GM18508 (cell line): ENCODE results near the gene KIF3B.
A peak's percentile ranks its signal among the peaks of the same experiment; 100 is the strongest.
"Not testable (repeated sequence)": the region's sequence is repeated elsewhere in the genome, so short reads cannot be mapped to it uniquely, and the experiment has no call there.

Source experiments
- ATAC-seq: cut with Tn5 transposase; IDR thresholded peaks from one replicate; pipeline ENCODE4 v1.9.1; 2021; ENCODE audit warnings: moderate number of reproducible peaks; ENCODE audit not compliant: insufficient read depth, unreplicated experiment

The KIF3B gene

DNA sequence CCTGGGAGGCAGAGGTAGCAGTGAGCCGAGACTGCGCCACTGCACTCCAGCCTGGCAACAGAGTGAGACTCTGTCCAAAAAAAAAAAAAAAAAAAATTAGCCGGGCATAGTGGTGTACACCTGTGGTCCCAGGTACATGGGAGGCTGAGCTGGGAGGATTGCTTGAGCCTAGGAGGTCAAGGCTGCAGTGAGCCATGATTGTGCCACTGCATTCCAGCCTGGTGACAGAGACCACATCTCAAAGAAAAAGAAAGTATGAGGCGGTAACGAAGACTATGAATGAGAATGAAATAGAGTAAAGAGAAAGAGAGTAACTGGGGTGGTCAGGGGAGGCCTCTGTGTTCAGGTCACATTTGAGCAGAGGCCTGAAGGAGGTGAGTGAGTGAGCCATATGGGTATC, 31.2 kb upstream of the KIF3B start:
- ATAC-seq, result not testable (repeated sequence)

DNA sequence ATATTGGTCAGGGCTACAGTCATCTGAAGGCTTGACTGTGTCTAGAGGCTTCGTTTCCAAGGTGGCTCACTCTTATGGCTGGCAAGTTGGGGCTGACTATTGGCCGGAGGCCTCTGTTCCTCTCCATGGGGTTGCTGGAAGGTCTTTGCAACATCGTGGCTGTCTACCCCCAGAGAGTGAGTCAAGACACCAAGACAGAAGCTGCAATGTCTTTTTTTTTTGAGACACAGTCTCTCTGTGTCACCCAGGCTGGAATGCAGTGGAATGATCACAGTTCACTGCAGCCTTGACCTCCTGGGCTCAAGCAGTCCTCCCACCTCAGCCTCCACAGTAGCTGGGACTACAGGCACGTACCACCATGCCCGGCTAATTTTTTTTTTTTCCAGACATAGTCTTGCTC, 29.4 kb upstream of the KIF3B start:
- no peak for ATAC-seq

DNA sequence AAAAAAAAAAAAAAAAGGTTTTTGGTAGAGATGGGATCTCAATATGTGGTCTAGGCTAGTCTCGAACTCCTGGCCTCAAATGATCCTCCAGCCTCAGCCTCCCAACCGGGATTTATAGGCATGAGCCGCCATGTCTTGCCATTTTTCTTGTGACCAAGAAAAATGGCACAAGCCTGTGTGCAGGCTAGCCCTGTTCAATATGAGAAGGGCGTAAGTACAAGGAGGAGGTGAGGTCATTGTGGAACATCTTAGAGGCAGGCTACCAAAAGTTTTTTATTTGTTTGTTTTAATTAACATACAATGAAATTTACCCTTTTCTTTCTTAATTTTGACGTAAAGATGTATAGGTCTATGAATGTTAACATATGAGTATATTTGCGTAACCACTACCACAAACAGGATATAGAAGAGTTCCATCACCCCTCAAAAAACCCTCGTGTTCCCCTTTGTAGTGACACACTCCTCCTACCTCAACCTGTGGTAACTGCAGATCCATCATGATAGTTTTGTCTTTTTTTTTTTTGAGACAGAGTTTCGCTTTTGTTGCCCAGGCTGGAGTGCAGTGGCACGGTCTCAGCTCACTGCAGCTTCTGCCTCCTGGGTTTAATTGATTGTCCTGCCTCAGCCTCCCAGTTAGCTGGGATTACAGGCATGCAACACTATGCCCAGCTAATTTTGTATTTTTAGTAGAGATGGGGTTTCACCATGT, 28.3 kb upstream of the KIF3B start:
- no peak for ATAC-seq

DNA sequence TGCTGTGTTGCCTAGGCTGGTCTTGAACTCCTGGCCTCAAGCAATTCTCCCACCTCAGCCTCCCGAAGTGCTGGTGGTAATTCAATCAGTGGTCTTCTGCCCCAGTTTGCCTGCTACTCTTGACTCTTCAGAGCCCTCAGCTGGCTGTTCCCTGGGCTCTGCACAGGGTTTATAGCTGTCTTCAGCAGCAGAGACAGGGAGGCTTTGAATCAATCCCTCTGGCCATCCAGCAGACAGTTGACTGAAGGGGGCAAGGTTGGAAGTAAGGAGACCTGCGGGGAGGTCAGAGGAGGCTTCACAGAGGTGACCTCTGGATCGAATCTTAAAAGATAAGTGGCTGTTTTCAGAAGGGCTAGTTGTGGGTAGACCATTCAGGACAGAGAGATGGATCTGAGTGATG, 26.0 kb upstream of the KIF3B start:
- ATAC-seq, result no peak

DNA sequence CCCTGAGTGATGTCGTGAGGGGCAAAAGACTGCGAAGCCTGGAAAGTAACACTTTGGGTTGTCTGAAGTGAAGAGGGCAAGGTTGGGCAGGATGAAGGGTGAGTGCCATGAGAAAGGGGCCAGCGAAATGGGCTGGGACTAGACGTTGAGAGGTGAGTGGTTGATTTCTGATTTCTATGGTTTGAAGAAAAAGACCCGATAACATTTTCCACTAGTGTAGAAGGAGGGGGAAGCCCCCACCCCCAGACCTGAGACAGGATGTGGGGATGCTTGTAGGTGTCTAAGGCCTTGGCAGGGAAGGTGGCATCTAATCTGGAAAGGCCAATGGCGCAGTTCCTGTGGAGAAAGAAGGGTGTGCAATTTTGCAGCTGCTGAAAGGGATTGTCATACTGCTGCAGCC, 25.3 kb upstream of the KIF3B start:
- ATAC-seq, result no peak

DNA sequence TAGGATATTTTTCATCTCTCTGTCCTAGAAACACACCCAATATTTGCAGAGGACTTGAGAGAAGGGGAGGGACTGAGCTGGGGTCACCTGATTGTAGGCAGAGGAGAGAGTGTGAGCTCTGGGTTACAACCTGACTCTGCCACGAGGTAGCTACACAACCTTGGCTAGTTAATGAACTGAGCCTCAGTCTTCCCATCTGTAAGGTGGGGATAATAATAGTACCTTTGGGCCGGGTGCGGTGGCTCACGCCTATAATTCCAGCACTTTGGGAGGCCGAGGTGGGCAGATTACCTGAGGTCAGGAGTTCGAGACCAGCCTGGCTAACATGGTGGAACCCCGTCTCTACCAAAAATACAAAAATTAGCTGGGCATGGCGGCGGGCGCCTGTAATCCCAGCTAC, 16.5 kb upstream of the KIF3B start:
- not testable (repeated sequence) for ATAC-seq

DNA sequence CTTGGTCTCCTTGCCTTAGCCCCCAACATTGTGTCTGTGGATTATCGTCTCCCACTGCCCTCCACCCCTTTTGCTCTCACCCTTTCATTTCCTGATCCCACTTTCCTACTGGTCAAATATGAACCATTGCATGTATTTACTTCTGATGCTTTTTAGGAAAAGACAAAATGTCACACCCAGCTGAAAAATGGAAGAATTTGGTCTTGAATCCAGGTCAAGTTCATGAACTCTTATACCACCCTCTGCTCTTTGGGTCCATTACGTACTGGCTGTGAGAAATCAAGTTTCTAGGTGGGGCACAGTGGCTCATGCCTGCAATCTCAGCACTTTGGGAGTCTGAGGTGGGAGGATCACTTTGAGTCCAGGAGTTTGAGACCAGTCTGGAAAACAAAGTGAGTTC, 15.8 kb upstream of the KIF3B start:
- ATAC-seq, result no peak

DNA sequence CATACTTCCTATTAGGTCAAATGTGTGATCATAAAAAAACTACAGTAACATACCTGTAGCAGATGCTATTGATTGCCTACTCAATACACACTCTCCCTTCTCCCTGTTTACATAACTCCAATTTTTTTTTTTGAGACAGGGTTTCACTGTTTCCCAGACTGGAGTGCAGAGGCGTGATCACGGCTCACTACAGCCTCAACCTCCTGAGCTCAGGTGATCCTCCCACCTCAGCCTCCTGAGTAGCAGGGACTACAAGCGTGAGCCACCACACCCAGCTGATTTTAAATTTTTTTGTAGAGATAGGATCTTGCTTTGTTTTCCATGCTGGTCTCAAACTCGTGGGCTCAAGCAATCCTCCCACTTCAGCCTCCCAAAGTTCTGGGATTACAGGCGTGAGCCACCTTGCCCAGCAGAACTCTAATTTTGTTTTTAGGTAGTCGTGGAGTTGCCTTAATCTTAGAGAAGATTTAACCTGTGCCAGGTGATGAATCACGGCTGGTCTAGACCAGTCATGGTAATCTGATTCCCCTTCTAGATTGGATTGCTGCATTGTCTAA, 14.0 kb upstream of the KIF3B start:
- no peak for ATAC-seq

DNA sequence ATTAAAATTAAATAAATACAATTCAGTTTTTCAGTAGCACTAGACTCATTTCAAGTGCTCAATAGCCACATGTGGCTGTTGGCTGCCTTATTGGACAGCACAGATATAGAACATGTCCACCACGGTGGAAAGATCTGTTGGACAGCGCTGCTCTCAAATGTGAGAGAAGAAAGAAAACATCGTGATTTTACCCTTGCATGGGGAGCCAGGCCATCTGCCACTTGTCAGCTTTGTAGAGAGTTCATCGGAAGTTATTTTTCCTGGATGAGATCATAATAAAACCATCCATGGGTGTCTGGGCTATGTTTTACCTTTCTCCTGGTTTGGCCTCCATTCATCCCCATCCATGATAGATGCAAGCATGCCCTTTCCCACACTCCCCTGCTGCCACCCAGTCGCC, 5.8 kb upstream of the KIF3B start:
- ATAC-seq, result no peak

DNA sequence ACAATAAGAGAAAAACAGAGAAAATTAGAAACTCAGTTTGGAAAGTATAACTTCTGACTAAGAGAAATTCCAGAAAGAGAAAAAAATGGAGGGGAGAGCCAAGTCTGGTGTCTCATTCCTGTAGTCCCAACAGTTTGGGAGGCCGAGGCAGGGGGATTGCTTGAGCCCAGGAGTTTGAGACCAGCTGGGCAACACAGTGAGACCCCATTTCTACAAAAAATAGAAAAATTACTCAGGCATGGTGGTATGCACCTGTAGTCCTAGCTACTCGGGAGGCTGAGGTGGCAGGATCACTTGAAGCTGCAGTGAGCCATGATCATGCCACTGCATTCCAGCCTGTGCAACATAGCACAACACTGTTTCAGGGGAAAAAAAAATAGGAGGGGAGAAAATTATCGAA, 3.1 kb upstream of the KIF3B start:
- ATAC-seq, result no peak

DNA sequence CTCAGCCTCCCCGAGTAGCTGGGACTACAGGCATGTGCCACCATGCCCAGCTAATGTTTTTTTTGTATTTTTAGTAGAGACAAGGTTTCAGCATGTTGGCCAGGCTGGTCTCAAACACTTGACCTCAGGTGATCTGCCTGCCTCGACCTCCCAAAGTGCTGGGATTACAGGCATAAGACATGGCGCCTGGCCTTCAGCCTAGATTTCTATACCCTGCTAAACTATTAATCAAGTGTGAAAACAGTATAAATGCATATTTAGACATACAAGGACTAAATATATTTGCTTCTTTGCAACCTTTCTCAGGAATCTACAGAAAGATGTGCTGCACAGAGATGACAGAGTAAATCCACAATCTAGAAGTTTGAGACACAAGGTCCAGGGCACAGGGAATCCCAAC, 2.3 kb upstream of the KIF3B start:
- ATAC-seq, result not testable (repeated sequence)

DNA sequence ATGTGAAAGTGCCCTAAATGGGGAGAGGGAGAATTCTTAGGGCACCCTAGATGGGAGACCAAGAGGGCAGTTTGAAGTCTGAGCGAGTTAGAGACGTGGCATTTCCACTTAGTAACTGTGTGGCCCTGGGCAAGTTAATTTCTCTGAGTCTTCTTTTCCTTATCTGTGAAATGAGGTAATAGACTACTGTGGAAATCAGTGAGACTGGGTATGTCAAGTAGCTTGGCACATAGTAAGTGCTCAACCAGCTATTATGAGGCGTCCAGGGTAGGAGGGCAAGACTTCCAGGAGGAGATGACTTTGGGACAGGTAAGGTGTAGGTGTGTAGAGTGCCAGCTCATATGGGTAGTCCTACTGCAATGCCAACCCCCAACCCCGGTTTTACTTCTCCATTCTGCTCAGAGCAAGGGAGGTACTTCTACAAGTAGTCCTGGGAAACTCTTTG, 770 bp downstream of the KIF3B start:
- peak; percentile 62 for ATAC-seq

DNA sequence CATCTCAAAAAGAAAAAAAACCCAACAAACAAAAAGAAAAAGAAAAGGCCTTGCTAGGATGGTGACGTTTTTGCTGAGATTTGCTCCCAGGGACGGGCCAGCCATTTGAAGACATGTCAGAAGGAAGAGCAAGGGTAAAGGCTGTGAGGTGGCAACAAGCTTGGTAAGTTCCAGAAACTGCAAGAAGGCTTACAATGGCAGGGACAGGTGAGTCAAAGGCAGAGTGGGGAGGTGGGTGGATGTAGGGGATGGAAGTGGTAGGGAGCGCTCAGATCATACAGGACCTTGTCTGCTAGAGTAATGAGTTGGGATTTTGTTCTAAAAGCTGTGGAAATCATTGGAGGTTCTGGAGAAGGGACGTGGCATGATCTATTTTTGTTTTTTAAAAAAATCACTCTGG, 4.3 kb downstream of the KIF3B start:
- no peak for ATAC-seq

DNA sequence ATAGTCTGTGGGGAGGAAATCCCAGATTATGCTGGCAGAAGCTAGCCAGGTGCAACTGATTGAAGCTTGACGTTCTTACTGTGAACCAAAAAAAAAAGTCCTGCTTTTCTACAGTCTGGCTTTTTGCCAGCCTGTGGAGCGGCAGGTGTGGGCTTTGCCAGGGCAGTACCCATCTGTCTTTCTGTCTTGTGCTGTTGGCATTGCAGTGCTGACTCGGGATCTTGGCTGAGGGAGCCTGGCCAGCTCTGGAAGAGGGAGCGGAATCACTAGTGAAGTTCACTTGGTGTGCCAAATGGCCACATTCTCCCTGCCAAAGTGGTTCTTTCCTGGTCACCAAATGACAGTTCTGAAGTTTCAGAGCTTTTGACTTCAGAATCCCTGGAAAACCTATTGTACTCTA, 5.0 kb downstream of the KIF3B start:
- ATAC-seq, result no peak

DNA sequence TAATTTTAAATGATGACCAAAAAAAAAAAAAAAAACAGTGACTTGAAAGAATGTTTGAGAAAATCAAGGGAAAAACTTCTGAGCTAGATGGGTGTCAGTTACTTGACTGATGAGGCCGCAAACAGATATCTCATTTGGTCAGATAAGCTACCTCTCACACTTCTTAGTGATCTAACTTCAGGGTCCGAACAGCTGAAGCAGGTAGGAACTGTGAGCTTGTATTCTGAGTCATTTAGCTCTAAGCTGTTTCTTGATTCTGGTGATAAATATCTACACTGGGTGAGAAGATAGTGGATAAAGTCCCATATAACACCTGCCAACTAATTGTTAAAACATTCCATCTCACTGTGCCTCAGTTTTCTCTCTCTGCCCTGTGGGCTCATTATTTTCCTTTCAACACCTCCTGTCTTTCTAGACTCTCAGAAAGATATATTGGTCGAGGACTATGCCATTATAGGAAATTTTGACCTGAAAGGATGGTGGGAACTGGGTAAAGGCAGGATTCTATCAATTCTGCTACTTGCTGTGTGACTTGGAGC, 7.7 kb downstream of the KIF3B start:
- ATAC-seq, result no peak

DNA sequence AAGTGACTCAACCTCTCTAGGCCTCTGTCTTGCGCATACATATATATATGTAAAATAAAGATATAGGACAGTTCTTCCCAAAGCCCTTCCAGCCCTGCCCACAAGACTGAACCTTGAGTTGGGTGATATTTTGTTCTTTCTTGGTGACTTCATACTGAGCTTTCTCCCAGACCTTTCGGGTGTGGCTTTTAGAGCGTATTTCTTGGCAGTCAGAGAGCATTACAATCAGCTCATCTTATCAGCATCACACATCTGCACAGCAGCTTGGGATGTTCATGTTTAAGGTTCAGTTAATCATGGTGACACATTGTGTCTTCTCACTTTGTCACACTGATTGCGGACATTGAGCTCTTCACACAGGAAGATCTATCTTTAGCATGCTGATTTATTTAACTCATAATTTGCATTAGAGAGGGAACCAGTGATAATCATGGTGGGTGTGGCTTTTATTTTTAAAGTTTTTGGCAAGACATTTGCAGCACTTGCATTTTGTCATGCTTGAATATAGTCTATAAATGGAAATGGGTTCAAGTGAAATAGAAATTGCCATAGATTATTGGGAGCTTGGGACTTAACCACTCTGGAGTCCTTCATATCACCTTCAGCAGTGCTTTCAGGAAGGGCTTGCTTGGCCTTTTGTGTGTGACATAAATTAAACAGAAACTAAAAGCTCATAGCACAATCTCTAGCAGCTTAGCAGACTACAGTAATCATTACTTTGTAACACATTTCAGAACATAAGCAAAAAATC, 8.3 kb downstream of the KIF3B start:
- ATAC-seq, result no peak

DNA sequence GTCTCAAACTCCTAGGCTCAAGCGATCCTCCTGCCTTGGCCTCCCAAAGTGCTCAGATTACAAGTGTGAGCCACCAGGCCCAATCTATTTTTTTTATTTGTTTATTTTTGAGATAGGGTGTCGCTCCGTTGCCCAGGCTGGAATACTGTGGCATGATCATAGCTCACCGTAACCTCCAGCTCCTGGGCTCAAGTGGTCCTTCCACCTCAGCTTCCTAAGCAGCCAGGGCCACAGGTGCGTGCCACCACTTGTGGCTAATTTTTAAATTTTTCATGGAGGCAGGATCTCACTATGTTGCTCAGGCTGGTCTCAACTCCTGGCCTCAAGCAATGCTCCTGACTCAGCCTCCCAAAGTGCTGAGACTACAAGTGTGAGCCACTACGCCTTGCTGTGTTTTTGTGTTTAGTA, 9.8 kb downstream of the KIF3B start:
- no peak for ATAC-seq

DNA sequence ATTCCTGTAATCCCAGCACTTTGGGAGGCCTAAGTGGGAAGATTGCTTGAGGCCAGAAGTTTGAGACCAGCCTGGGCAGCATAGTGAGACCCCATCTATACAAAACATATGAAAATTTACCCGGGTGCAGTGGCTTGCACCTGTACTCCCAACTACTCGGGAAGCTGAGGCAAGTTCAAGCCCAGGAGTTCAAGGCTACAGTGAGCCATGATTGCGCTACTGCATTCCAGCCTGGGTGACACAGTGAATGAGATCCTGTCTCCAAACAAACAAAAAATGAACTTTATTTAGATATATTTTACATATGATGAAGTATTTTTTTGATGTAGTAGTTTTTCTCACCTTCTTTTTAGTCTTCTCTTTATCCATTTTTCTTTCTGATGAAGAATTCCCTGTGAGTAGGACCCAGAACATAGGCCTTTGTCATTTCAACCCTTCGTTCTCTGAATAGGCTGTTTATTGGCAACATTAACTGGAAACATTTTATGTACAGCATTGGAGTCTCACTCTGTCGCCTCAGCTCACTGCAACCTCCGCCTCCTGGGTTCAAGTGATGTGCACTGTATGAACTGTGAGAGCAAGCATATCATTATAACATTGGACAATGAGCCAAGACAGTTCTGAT, 10.9 kb downstream of the KIF3B start:
- no peak for ATAC-seq

DNA sequence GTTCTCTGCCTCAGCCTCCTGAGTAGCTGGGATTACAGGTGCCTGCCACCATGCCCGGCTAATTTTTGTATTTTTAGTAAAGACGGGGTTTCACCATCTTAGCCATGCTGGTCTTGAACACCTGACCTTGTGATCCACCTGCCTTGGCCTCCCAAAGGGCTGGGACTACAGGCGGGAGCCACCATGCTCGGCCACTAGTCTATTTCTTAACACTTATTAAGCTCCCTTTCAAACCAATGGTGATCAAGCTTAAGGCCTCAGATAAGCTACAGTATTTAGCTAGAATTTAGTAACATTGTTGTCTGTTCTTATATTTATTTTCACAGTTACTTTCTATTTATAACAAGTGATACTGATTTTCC, 11.8 kb downstream of the KIF3B start:
- ATAC-seq, result not testable (repeated sequence)

DNA sequence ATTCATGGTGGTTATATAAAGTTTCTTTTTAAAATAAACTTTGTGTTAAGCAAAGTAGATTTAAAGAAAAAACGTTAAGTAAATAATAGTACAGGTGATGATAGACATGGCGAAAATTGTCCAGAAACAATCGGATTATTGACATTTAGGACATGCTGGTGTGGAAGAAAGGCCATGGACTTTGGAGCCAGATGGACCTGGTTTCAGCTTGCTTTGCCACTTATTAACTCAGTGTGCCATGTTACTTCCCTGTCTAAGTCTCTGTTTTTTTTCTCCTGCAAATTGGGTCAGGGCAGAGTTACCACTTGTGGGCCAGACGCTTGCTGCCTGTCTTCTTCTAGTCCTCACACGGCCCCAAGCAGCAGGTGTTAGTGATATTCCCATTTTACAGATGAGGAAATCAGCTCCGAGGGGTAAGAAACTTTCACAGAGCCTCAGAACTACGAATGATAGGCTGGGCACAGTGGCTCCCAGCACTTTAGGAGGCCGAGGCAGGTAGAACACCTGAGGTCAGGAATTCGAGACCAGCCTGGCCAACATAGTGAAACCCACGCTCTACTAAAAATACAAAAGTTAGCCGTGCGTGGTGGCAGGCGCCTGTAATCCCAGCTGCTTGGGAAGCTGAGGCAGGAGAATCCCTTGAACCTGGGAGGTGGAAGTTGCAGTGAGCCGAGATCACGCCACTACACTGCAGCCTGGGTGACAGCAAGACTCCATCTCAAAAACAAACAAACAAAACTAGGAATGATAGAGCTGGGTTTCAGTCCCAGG, 12.4 kb downstream of the KIF3B start:
- no peak for ATAC-seq
